Muscle layer of colon (tissue), 2 donors: ENCODE data around the gene LCK.
"Not testable (repeated sequence)": the region's sequence is repeated elsewhere in the genome, so short reads cannot be mapped to it uniquely, and the experiment has no call there.

Experiments used
- H3K27ac ChIP-seq: one replicate; pipeline ENCODE4 v1.7.0; 2013; ENCODE audit warnings: low read depth, mild to moderate bottlenecking, low read length, moderate library complexity
- H3K27me3 ChIP-seq, 2 donors: one replicate each; pipeline ENCODE4 v1.7.0; 2013; ENCODE audit warnings: low read length in 2 of 2, mild to moderate bottlenecking in 2 of 2; ENCODE audit not compliant: insufficient read depth in 2 of 2, control insufficient read depth in 1 of 2
- H3K36me3 ChIP-seq: one replicate; pipeline ENCODE4 v1.7.0; 2013; ENCODE audit warnings: mild to moderate bottlenecking, low read length; ENCODE audit not compliant: insufficient read depth
- H3K4me1 ChIP-seq: one replicate; pipeline ENCODE4 v1.7.0; 2013; ENCODE audit warnings: mild to moderate bottlenecking, low read length; ENCODE audit not compliant: insufficient read depth
- H3K4me3 ChIP-seq, 2 donors: one replicate each; pipeline ENCODE4 v1.7.0; 2013; ENCODE audit warnings: low read length in 2 of 2, low read depth in 1 of 2, mild to moderate bottlenecking in 1 of 2, moderate library complexity in 1 of 2
- H3K9ac ChIP-seq: one replicate; pipeline ENCODE4 v1.7.0; 2013; ENCODE audit warnings: low read length
- H3K9me3 ChIP-seq: one replicate; pipeline ENCODE4 v1.7.0; 2013; ENCODE audit warnings: mild to moderate bottlenecking, low read length
- donor health status: abdominal sarcoma.
- donor health status: Adenocarcinoma of cecum.

LCK gene

DNA sequence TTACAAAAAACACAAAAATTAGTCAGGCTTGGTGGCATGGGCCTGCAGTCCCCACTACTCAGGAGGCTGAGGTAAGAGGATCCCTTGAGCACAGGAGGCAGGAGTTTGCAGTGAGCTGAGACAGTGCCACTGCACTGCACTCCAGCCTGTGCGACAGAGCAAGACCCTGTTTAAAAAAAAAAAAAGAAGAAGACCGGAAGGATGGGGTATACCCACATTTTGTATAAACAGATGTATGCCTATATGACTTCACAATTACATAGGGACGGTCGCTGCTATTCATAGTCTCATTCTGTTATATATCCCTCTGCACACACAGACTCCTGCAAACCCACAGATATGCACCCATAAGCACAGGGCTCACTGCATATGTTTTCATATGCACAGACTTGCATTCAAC, 12.7 kb downstream of the LCK start:
- H3K27me3 ChIP-seq: no peaks in the 10 kb centered on the region
- no peaks in the 10 kb centered on the region for H3K9me3 ChIP-seq
- no peak overlapping the region for H3K4me3 ChIP-seq
- no peak overlapping the region for H3K9ac ChIP-seq
- no peaks in the 10 kb centered on the region for H3K4me1 ChIP-seq
- no peak overlapping the region for H3K27ac ChIP-seq
- H3K36me3 ChIP-seq: no peaks in the 10 kb centered on the region

DNA sequence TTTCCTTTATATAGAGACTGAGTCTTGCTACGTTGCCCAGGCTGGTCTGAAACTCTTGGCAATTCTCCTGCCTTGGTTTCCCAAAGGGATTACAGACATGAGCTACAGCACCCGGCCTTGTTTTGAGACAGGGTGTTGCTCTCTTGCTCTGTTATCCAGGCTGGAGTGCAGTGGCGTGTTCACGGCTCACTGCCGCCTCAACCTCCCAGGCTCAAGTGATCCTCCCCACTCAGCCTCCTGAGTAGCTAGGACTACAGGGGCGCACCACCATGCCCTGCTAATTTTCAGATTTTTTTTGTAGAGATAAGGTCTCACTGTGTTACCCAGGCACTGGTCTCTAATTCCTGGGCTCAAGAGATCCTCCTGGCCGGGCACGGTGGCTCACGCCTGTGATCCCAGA, 14.8 kb downstream of the LCK start:
- Histone ChIP-seq H3K27ac (no peak overlapping the region), H3K4me1 (no peaks in the 10 kb centered on the region)

DNA sequence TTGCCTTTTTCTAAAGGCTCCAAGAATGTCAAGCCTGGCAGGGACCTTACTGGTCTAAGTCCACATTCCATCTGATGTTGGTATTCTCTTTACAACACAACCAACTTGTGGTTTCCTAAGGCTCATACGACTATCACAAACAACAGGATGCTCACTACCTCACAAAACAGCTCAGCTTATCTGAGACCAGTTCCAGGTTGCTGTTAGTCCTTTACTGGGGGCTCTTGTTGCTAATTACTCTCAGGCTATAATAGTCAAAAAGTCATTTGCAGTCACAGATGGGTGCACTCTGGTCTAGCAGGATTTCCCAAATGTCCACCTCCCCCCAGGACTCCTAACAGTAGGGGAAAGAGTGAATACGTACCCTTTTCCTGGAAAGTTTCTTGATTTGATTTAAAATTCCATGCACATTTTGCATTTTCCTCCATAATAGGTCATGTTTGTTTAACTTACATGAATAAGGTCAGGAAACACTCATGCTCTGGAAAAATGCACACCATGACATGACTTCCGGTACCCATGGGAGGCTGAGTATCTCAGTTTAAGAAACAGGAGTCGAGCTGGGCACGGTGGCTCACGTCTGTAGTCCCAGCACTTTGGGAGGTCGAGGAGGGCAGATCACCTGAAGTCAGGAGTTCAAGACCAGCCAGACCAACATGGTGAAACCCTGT, 16.0 kb downstream of the LCK start:
- Histone ChIP-seq H3K27me3 (no peaks in the 10 kb centered on the region), H3K4me1 (no peaks in the 10 kb centered on the region), H3K9ac (no peak overlapping the region), H3K36me3 (no peaks in the 10 kb centered on the region), H3K27ac (no peak overlapping the region), H3K4me3 (no peak overlapping the region), H3K9me3 (no peaks in the 10 kb centered on the region)

More for the DNA sequence above, 14.8 kb downstream of the LCK start:
- Histone ChIP-seq H3K4me3 (no peak overlapping the region), H3K27me3 (no peaks in the 10 kb centered on the region), H3K9ac (no peak overlapping the region), H3K9me3 (no peaks in the 10 kb centered on the region), H3K36me3 (no peaks in the 10 kb centered on the region)

DNA sequence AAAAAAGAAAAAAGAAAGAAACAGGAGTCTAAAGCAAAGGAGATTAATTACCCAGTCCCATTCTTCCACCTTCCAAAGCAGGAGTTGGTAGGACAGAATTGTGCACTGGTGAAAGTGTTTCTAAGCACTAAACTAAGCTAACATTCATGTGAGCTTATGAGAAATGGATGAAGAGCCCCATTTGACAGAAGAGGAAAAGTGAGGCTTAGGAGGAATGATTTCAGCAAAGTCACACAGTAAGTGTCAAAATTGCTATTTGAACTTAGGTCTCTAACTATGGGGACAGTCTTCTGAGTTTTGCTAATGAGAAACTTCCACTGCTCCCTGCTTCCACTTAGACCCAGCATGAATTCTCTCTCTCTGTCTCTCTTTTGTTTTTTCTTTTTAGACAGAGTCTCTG, 18.7 kb downstream of the LCK start:
- H3K9me3 ChIP-seq: no peaks in the 10 kb centered on the region
- no peak overlapping the region for H3K4me3 ChIP-seq
- no peak overlapping the region for H3K27ac ChIP-seq
- H3K36me3 ChIP-seq: no peaks in the 10 kb centered on the region
- H3K9ac ChIP-seq: no peak overlapping the region
- H3K27me3 ChIP-seq: peaks cover 3 to 10% of the 10 kb centered on the region in 2 donors
- H3K4me1 ChIP-seq: no peaks in the 10 kb centered on the region

DNA sequence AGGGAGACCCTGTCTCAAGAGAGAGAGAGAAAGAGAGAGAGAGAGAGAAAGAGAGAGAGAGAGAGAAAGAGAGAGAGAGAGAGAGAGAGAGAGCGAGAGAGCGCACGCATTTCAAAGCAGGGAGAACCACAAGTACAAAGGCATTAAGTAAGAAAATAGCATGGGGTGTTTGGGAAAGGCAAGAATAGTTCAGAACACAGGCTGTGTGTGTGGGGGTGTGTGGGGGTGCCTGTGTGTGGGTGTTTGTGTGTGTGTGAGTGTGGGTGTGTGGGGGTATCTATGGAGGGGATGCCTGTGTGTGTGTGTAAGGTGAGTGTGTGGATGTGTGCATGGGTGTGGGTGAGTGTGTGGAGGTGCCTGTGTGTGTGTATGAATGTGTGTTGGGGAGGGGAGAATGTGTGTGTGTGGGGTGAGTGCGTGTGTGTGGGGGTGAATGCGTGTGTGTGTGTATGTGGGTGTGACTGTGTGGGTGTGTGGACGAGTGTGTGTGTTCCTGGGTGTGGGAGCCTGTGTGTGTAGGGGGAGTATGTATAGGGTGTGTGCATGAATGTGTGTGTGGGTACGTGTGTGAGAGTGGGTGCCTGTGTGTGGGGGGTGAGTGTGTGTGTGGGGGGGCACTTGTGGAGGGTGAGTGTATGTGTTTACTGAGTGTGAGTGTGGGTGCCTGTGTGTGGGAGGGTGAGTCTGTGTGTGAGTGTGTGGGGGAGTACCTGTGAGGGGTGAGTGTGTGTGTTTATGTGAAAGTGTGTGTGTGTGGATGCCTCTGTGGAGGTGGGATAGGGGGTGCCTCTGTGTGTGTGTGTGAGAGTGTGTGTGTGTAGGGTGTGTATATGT, 21.7 kb downstream of the LCK start:
- Histone ChIP-seq H3K36me3 (no peaks in the 10 kb centered on the region), H3K4me3 (no peak overlapping the region), H3K9ac (no peak overlapping the region), H3K27me3 (peaks cover 3 to 27% of the 10 kb centered on the region in 2 donors), H3K27ac (no peak overlapping the region), H3K4me1 (no peaks in the 10 kb centered on the region), H3K9me3 (no peaks in the 10 kb centered on the region)

DNA sequence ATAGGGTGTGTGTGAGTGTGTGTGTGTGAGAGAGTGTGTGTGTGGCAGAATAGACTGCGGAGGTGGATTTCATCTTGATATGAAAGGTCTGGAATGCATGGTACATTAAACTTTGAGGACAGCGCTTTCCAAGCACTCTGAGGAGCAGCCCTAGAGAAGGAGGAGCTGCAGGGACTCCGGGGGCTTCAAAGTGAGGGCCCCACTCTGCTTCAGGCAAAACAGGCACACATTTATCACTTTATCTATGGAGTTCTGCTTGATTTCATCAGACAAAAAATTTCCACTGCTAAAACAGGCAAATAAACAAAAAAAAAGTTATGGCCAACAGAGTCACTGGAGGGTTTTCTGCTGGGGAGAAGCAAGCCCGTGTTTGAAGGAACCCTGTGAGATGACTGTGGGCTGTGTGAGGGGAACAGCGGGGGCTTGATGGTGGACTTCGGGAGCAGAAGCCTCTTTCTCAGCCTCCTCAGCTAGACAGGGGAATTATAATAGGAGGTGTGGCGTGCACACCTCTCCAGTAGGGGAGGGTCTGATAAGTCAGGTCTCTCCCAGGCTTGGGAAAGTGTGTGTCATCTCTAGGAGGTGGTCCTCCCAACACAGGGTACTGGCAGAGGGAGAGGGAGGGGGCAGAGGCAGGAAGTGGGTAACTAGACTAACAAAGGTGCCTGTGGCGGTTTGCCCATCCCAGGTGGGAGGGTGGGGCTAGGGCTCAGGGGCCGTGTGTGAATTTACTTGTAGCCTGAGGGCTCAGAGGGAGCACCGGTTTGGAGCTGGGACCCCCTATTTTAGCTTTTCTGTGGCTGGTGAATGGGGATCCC, 22.5 kb downstream of the LCK start:
- no peak overlapping the region for H3K9ac ChIP-seq
- no peaks in the 10 kb centered on the region for H3K9me3 ChIP-seq
- H3K4me1 ChIP-seq: no peaks in the 10 kb centered on the region
- H3K36me3 ChIP-seq: no peaks in the 10 kb centered on the region
- H3K4me3 ChIP-seq: no peak overlapping the region
- H3K27me3 ChIP-seq: peaks cover 3 to 27% of the 10 kb centered on the region in 2 donors
- no peak overlapping the region for H3K27ac ChIP-seq

DNA sequence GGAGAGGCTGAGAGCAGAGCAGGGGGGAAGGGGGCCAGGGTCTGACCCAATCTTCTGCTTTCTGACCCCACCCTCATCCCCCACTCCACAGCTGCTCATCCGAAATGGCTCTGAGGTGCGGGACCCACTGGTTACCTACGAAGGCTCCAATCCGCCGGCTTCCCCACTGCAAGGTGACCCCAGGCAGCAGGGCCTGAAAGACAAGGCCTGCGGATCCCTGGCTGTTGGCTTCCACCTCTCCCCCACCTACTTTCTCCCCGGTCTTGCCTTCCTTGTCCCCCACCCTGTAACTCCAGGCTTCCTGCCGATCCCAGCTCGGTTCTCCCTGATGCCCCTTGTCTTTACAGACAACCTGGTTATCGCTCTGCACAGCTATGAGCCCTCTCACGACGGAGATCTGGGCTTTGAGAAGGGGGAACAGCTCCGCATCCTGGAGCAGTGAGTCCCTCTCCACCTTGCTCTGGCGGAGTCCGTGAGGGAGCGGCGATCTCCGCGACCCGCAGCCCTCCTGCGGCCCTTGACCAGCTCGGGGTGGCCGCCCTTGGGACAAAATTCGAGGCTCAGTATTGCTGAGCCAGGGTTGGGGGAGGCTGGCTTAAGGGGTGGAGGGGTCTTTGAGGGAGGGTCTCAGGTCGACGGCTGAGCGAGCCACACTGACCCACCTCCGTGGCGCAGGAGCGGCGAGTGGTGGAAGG, 23.7 kb downstream of the LCK start:
- Histone ChIP-seq H3K27me3 (peaks cover 3 to 27% of the 10 kb centered on the region in 2 donors), H3K27ac (no peak overlapping the region), H3K4me3 (no peak overlapping the region)

DNA sequence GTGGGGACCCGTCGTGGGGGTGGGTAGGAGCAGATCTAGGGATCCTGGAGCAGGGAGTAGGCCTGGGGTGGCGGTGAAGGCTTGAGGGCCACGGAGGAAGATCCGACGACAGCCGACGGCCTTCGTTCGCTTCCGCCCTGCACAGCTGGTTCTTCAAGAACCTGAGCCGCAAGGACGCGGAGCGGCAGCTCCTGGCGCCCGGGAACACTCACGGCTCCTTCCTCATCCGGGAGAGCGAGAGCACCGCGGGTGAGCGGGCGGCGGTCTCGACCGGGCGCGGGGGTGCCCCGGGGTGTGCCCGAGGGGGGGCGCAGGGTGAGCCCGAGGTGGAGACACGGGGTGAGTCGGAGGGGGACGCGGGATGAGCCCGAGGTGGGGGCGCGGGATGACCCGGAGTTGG, 24.4 kb downstream of the LCK start:
- Histone ChIP-seq H3K27ac (no peak overlapping the region), H3K36me3 (no peaks in the 10 kb centered on the region), H3K9ac (no peak overlapping the region), H3K4me3 (no peak overlapping the region), H3K27me3 (peaks cover 3 to 27% of the 10 kb centered on the region in 2 donors), H3K4me1 (no peaks in the 10 kb centered on the region), H3K9me3 (no peaks in the 10 kb centered on the region)

More for the DNA sequence above, 23.7 kb downstream of the LCK start:
- no peaks in the 10 kb centered on the region for H3K4me1 ChIP-seq
- no peaks in the 10 kb centered on the region for H3K36me3 ChIP-seq
- H3K9me3 ChIP-seq: no peaks in the 10 kb centered on the region
- H3K9ac ChIP-seq: no peak overlapping the region

DNA sequence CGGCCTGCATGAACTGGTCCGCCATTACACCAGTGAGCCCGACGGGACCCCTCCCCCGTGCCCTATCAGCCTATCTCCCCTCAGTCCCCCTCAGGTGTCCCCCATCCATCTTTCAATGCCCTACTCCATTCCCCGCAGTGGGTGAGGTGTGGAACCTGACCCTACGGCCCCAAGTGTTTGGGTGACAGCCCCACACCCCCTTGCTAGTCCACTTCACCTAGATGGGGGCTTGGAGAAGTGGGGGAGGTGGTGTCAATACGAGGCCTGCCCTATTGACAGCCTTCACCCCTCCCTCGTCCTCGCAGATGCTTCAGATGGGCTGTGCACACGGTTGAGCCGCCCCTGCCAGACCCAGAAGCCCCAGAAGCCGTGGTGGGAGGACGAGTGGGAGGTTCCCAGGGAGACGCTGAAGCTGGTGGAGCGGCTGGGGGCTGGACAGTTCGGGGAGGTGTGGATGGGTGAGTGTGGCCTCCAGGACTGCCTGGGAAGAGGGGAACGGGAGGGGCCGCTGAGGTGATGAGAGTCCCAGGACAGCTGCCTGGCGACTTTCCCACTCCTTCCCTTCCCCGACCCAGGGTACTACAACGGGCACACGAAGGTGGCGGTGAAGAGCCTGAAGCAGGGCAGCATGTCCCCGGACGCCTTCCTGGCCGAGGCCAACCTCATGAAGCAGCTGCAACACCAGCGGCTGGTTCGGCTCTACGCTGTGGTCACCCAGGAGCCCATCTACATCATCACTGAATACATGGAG, 25.1 kb downstream of the LCK start:
- H3K4me1 ChIP-seq: no peaks in the 10 kb centered on the region
- H3K27me3 ChIP-seq: peaks cover 3 to 27% of the 10 kb centered on the region in 2 donors

DNA sequence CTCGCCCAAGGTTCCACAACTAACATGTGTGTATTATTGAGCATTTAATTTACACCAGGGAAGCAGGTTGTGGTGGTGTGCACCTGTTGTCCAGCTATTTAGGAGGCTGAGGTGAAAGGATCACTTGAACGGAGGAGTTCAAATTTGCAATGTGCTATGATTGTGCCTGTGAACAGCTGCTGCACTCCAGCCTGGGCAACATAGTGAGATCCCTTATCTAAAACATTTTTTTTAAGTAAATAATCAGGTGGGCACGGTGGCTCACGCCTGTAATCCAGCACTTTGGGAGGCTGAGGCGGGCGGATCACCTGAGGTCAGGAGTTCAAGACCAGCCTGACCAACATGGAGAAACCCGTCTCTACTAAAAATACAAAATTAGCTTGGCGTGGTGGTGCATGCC, 33.7 kb downstream of the LCK start:
- H3K4me3 ChIP-seq, H3K9me3 ChIP-seq, H3K27me3 ChIP-seq, H3K4me1 ChIP-seq, H3K9ac ChIP-seq, H3K36me3 ChIP-seq, H3K27ac ChIP-seq: not testable (repeated sequence)

More for the DNA sequence above, 25.1 kb downstream of the LCK start:
- Histone ChIP-seq H3K4me3 (no peak overlapping the region), H3K27ac (no peak overlapping the region), H3K9me3 (no peaks in the 10 kb centered on the region), H3K9ac (no peak overlapping the region), H3K36me3 (no peaks in the 10 kb centered on the region)
